GM18520 (cell line): ENCODE data around the gene HSPA1L.
"Not testable (repeated sequence)": the region's sequence is repeated elsewhere in the genome, so short reads cannot be mapped to it uniquely, and the experiment has no call there.

ENCODE experiments used
- ATAC-seq: cut with Tn5 transposase; IDR thresholded peaks from one replicate; pipeline ENCODE4 v1.9.1; 2021; ENCODE audit not compliant: unreplicated experiment

HSPA1L gene

DNA sequence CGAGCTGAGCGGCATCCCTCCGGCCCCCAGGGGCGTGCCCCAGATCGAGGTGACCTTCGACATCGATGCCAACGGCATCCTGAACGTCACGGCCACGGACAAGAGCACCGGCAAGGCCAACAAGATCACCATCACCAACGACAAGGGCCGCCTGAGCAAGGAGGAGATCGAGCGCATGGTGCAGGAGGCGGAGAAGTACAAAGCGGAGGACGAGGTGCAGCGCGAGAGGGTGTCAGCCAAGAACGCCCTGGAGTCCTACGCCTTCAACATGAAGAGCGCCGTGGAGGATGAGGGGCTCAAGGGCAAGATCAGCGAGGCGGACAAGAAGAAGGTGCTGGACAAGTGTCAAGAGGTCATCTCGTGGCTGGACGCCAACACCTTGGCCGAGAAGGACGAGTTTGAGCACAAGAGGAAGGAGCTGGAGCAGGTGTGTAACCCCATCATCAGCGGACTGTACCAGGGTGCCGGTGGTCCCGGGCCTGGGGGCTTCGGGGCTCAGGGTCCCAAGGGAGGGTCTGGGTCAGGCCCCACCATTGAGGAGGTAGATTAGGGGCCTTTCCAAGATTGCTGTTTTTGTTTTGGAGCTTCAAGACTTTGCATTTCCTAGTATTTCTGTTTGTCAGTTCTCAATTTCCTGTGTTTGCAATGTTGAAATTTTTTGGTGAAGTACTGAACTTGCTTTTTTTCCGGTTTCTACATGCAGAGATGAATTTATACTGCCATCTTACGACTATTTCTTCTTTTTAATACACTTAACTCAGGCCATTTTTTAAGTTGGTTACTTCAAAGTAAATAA, 2.2 kb upstream of the HSPA1L start:
- not testable (repeated sequence) for ATAC-seq

- ATAC-seq = no peak
Observed at GRCh38 chr6:31814677-31815024, 432 bp downstream of the HSPA1L start.

DNA sequence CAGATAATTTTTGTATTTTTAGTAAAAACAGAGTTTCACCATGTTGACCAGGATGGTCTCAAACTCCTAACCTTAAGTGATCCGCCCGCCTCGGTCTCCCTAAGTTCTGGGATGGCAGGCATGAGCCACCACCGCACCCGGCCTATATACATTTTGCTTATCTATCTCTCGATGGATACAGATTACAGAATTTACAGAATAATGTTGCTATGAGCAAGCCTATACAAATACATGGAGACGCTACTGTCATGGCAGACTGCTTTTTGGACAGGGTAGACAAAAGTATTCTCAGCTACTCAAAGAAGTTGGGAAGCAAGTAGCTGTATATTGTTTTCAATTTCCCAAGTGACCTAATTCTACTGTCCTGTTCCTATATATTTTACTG, 1.6 kb downstream of the HSPA1L start:
- no peak for ATAC-seq

GRCh38 chr6:31811645-31812044, 3.4 kb downstream of the HSPA1L start:
- ATAC-seq = no peak

GRCh38 chr6:31808599-31808998, 6.5 kb downstream of the HSPA1L start:
- not testable (repeated sequence) for ATAC-seq

DNA sequence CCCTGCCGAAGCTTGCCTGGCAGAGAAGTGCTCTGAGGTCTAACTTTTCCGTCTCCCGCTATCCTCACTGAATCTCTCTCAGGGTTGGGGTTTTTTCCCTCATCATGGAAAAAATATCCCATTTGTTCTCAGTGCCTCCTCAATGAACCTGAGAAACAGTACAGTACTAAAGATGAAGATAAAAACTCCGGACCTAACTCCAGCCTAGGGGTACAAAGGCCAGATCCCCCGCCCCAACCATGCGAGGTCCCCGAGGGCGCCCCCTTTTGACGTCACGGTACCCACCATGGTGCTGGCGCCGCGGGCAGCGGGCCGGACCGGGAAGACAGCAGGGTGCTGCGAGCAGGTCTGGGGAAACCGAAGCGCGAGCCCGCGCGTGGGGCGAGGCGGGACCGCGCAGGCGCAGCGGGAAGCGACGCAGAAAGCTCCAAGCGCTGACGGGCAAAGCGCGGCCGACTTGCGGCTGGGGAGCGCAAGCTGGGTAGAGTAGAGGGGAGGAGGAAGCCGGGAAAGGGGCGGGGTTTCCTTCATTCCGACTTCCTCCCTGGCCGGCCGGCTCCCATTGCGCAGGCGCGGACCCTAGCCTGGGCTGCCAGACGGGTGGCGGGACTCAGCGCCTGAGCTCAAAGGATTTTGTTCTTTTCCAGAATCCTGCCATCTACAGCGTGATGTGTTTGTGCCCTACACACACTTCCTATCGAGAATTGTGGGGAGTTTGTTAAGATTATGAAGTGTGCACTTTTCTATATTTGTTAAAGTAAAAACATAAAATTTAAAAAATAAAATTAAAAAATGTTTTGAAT, 8.4 kb downstream of the HSPA1L start, which contains the start of gene LSM2:
TSS of gene LSM2 (minus strand) at position 497 of the 803 bp plus-strand sequence. CDS start at position 288, 209 bp downstream.
- ATAC-seq = peak; percentile 87

- no peak for ATAC-seq
Observed at GRCh38 chr6:31805939-31806469, 9.1 kb downstream of the HSPA1L start.

DNA sequence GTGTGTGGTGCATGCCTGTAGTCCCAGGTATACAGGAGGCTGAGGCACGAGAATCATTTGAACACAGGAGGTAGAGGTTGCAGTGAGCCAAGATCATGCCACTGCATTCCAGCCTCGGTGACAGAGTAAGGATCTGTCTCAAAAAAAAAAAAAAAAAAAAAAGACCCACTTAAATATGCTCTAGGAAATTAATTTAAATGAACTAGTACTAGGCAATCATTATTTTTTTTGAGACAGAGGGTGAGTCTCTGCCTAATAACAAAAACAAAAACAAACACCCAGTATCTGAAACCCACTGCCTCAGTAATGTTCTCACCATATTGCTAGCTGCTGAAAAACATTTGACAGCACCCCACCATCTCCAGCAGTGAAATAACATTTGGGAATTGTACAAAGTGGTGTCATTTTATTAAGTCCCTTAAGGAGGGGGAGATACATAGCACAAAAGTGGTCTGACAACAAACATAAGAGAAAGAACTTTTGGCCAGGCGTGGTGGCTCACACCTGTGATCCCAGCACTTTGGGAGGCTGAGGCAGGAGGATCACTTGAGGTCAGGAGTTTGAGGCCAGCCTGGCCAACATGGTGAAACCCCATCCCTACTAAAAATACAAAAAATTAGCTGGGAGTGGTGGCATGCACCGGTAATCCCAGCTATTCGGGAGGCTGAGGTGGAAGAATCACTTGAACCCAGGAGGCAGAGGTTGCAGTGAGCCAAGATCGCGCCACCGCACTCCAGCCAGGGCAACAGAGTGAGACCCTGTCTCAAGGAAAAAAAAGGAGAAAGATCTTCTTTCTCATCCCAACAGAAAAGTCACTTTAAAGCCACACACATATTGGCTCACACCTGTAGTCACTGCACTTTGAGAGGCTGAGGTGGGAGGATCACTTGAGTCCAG, 13.8 kb downstream of the HSPA1L start:
- not testable (repeated sequence) for ATAC-seq

GRCh38 chr6:31799781-31800180, 15.3 kb downstream of the HSPA1L start:
- ATAC-seq = no peak

- ATAC-seq = no peak
Observed at GRCh38 chr6:31797588-31797987, 17.5 kb downstream of the HSPA1L start.

DNA sequence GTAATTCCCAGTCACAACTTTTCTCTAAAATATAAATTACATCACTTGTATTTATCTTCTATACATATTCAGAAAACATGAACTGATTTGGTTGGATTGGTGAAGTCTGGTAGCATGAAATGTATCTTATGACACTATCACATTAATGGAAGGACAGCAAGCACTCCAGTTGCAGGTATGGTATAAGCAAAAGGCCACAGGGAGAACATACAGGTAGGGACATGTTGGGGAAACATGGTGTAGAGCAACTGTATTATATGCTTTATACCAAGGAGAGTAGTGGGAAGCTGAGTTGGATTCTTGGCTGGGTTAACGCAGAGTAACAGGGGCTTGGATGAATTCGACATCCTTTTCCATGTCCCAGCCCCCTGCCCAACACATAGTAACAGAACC, 18.1 kb downstream of the HSPA1L start:
- ATAC-seq = no peak

DNA sequence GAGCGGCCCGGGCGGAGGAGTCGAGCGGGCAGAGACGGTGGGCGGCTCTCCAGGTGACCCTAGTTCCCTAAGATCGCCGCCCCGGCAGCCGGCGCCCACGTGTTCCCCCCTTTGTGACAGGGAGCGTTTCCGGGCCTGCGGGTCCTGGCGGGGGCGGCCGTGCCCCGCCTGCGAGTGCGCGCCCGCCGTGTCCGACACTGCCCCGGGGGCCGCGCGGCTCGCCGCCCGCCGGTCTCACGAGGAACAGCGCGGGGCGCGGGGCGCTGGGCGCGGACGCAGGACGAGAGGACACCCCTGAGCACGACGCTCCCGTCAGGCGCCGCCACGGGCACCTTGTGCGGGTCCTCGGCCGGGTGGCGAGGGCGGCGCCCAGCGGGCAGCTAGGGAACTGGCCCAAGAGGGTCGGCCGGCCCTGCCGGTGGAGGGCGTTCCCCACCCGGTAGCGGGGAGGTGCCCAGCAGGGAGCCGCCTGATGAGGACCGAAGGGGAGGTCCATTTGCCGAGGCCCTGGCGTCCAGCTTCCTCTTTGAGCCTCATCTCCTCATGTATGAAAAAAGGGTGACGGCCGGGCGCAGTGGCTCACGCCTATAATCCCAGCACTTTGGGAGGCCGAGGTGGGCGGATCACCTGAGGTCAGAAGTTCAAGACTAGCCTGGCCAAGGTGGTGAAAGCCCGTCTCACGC, 19.3 kb downstream of the HSPA1L start, which contains the start of gene VARS1:
TSS of gene VARS1 (minus strand) at position 137 of the 683 bp plus-strand sequence. CDS start 535 bp downstream, outside the sequence.
- ATAC-seq = peak; percentile 79

- no peak for ATAC-seq
Observed at GRCh38 chr6:31794866-31795615, 20.0 kb downstream of the HSPA1L start.

DNA sequence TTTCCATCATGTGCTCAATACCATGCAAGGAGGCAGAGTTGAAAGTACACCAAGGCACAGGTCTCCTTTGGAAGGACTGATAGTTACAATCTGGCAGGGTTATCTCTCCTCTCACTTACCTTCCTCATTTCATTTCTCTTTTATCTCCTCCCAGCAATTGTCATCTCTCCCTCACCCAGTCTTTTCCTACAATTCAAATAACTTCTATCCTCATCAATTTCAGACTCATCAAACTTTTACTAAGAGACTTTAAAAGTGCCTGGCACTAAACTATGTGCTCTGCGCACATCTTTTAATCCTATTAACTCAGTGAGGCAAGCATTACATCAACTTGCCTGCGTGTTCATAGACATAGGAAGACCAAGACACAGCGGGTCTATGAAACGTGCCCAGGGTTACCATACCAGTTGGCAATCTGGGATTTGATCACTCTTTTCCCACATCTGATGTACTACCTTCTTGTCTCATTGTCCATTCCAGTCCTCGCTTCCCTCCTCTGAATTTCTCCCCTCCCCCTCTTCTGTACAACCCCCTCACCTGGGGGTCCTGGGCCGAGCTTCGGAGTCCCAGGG, 20.7 kb downstream of the HSPA1L start:
- no peak for ATAC-seq

DNA sequence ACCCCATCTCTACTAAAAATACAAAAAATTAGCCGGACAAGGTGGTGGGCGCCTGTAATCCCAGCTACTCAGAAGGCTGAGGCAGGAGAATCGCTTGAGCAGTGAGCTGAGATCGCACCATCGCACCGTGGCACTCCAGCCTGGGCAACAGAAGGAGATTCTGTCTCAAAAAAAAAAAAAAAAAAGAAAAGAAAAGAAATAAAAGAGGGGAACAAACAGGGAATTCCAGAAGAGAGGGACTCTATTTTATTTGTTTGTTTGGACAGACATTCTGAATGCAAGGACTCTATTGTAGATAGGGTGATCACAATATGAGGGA, 21.2 kb downstream of the HSPA1L start:
- ATAC-seq = not testable (repeated sequence)

DNA sequence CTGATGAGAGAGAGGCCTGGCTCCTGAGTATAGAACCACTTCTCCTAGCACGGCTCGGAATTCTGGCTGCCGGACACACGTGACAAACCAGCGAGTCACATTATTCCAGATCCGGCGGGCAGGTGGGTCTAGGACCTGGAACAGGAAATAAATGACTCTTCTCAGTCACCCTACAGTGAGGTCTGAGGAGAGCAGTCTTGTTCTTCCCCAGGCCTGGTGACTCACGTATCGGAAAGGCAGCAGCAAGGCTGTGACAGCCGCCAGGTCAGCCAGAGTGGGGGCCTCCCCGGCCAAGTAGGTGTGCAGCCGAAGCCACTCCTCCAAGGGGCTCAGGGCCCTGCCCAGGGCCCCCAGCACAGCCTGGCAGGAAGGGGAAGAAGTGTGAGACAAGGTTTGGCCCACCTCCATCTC, 22.3 kb downstream of the HSPA1L start:
- ATAC-seq = no peak

DNA sequence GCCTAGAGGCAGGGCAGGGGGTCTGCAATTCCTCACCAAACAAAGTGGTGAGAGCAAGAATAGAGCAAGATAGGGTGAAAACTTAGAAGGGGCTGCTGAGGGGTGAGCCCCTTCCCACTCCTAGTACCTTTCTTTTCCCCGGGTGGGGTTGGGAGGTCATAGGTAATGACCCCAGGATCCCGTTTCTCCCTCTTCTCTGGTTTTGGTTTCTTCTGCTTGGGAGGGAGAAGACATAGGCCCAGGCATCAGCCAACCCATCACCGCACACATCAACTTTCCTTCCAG, 23.1 kb downstream of the HSPA1L start:
- ATAC-seq = no peak

- no peak for ATAC-seq
Observed at GRCh38 chr6:31791324-31792089, 23.6 kb downstream of the HSPA1L start.

GRCh38 chr6:31785475-31785874, 29.6 kb downstream of the HSPA1L start:
- no peak for ATAC-seq
